ENCODE data around the gene CD247. TPM values are rescaled to one million over a fixed set of nuclear protein-coding genes. Genes with fewer than 3 reads are reported as not detected.

CD247 gene
- total RNA-seq, 4 donors from 2014 or later: 1.3 to 3.1 (median 1.4) TPM

DNA sequence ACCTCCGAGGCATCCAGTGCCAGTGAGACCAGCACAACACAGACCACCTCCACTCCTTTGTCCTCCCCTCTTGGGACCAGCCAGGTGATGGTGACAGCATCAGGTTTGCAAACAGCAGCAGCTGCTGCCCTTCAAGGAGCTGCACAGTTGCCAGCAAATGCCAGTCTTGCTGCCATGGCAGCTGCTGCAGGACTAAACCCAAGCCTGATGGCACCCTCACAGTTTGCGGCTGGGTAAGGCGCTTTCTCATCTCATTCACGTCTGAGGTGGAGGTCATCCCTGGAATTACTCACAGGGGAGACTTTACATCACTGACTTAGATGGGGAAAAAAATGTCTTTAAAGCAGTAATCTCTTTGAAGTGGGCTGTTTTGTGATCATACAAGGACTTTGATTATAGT lies 106.3 kb downstream of the CD247 start:
- 92 to 98% methylated on average over 4 of the region's 4 CpGs for WGBS, 2 donors

DNA sequence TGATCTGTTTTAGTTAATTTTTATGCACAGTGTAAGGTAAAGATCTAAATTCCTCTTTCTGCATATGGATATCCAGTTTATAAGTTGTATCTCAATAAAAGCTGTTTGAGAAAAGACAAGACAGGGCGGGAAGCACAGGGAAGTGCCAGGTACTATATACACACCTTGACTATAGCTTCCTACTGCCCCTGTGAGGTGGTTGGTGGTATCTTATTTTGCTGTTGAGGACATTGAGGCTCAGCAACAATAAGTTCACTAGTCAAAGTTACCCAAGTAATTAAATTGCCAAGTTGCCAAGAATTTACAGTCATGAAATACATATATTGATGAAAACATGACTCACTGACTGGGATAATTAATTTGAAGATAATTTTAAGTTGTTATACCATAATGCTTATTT lies 109.1 kb downstream of the CD247 start:
- DNase-seq: no peak
- no peak for TF ChIP-seq POLR2A (IDR thresholded peaks at IDR 0.05)
- TF ChIP-seq, protein P1, sequence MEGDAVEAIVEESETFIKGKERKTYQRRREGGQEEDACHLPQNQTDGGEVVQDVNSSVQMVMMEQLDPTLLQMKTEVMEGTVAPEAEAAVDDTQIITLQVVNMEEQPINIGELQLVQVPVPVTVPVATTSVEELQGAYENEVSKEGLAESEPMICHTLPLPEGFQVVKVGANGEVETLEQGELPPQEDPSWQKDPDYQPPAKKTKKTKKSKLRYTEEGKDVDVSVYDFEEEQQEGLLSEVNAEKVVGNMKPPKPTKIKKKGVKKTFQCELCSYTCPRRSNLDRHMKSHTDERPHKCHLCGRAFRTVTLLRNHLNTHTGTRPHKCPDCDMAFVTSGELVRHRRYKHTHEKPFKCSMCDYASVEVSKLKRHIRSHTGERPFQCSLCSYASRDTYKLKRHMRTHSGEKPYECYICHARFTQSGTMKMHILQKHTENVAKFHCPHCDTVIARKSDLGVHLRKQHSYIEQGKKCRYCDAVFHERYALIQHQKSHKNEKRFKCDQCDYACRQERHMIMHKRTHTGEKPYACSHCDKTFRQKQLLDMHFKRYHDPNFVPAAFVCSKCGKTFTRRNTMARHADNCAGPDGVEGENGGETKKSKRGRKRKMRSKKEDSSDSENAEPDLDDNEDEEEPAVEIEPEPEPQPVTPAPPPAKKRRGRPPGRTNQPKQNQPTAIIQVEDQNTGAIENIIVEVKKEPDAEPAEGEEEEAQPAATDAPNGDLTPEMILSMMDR (IDR thresholded peaks at IDR 0.05): no peak
- Histone ChIP-seq H3K27me3 (no peaks in the 10 kb centered on the region), H3K9me3 (no peaks in the 10 kb centered on the region), H3K4me3 (replicated peaks in 1 of 3) (no peak overlapping the region), H3K36me3 (peaks cover 9 to 16% of the 10 kb centered on the region in 2 donors), H3K27ac (no peak overlapping the region), H3K4me1 (no peaks in the 10 kb centered on the region)
- 94 to 97% methylated on average over 1 of the region's 1 CpG for WGBS, 2 donors
- intact Hi-C loops (cut with DNase I): loop anchor here (10.0 kb wide), 1 partner anchor 126 kb away; no protein-coding TSS in a partner anchor

More for the DNA sequence above, 106.3 kb downstream of the CD247 start:
- Histone ChIP-seq H3K9me3 (no peaks in the 10 kb centered on the region), H3K36me3 (peaks cover 22 to 23% of the 10 kb centered on the region in 2 donors), H3K4me1 (no peaks in the 10 kb centered on the region), H3K27me3 (no peaks in the 10 kb centered on the region), H3K4me3 (replicated peaks in 1 of 3) (no peak overlapping the region), H3K27ac (no peak overlapping the region)
- intact Hi-C loops (cut with DNase I): no loop called here
- DNase-seq: no peak
- TF ChIP-seq, protein P1 (IDR thresholded peaks at IDR 0.05): no peak
- TF ChIP-seq POLR2A (IDR thresholded peaks at IDR 0.05): no peak

DNA sequence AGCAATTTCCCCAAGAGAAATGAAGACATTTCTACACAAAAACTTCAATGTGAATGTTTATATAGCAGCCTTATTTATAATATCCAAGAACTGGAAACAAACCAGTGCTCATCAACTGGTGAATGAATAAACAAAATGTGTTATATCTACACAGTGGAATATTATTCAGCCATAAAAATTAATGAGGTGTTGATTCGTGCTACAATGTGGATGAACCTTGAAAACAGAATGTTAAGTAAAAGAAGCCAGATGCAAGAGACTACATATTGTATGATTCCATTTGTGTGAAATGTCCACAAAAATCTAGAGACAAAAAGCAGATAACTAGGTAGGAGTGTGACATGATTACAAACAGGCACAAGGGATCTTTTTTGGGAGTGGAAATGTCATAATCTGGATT lies 110.0 kb downstream of the CD247 start:
- intact Hi-C loops (cut with DNase I): loop anchor here (10.0 kb wide), 1 partner anchor 126 kb away; no protein-coding TSS in a partner anchor
- Histone ChIP-seq H3K36me3 (peaks cover 9 to 15% of the 10 kb centered on the region in 2 donors), H3K27ac (no peak overlapping the region), H3K4me3 (replicated peaks in 1 of 3) (no peak overlapping the region), H3K27me3 (no peaks in the 10 kb centered on the region), H3K9me3 (no peaks in the 10 kb centered on the region), H3K4me1 (no peaks in the 10 kb centered on the region)
- WGBS, 2 donors: 98 to 100% methylated on average over 1 of the region's 1 CpG
- DNase-seq: no peak
- TF ChIP-seq, protein P1 (IDR thresholded peaks at IDR 0.05): no peak
- TF ChIP-seq POLR2A (IDR thresholded peaks at IDR 0.05): no peak

- Histone ChIP-seq H3K9me3 (no peaks in the 10 kb centered on the region), H3K27me3 (no peaks in the 10 kb centered on the region), H3K36me3 (peaks cover 2 to 4% of the 10 kb centered on the region in 2 donors), H3K4me1 (no peaks in the 10 kb centered on the region), H3K27ac (no peak overlapping the region), H3K4me3 (replicated peaks in 1 of 3) (no peak overlapping the region)
- intact Hi-C loops (cut with DNase I): loop anchor here (10.0 kb wide), 1 partner anchor 130 kb away; no protein-coding TSS in a partner anchor
- DNase-seq: no peak
- 88 to 95% methylated on average over 3 of the region's 3 CpGs for WGBS, 2 donors
- TF ChIP-seq, protein P1 (IDR thresholded peaks at IDR 0.05): no peak
- TF ChIP-seq POLR2A (IDR thresholded peaks at IDR 0.05): no peak
Observed at GRCh38 chr1:167404908-167405307, 113.4 kb downstream of the CD247 start.

DNA sequence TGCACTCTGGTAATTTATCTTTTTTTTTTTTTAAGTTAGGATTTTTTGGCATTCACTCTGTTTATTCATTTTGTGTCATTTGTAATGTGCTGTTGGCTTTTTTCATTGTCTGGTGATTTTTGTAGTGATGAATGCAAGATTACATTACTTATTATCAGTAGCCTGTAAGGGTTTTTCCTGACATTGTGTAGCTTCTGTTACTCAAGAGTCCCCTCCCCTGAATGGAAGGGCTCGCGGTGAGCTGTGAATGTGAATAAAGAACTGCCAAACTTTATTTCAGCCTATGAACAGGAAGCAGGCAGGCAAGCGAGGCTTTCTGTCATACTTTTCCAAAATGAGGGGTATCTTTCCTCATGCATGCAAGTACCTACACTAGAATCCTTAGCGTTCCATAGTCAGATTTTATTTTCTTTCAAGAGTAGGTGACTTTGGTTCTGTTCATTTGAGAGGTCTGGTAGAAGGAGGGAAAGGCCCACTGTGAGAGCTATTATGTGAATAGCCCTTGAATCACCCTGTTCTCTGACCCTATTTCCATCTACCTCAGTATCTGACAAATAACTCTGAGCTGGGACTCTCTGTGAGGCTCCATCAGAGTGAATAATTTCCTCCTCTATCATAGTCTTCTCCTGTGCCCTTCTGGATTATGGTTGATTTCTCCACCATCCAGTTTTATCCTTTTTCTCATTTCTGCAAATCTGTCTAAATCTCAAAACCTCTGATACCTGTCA lies 114.0 kb downstream of the CD247 start:
- 69 to 75% methylated on average over 4 of the region's 4 CpGs for WGBS, 2 donors
- Histone ChIP-seq H3K4me3 (replicated peaks in 1 of 3) (no peak overlapping the region), H3K36me3 (peaks cover 4% of the 10 kb centered on the region in 2 donors), H3K4me1 (no peaks in the 10 kb centered on the region), H3K27ac (no peak overlapping the region), H3K9me3 (no peaks in the 10 kb centered on the region), H3K27me3 (no peaks in the 10 kb centered on the region)
- TF ChIP-seq, protein P1 (IDR thresholded peaks at IDR 0.05): no peak
- TF ChIP-seq POLR2A (IDR thresholded peaks at IDR 0.05): no peak
- intact Hi-C loops (cut with DNase I): loop anchor here (10.0 kb wide), 1 partner anchor 130 kb away; no protein-coding TSS in a partner anchor
- no peak for DNase-seq

Data from thyroid gland (tissue), 4 donors.